ENCODE results near the gene ZNF385C.

The ZNF385C gene

DNA sequence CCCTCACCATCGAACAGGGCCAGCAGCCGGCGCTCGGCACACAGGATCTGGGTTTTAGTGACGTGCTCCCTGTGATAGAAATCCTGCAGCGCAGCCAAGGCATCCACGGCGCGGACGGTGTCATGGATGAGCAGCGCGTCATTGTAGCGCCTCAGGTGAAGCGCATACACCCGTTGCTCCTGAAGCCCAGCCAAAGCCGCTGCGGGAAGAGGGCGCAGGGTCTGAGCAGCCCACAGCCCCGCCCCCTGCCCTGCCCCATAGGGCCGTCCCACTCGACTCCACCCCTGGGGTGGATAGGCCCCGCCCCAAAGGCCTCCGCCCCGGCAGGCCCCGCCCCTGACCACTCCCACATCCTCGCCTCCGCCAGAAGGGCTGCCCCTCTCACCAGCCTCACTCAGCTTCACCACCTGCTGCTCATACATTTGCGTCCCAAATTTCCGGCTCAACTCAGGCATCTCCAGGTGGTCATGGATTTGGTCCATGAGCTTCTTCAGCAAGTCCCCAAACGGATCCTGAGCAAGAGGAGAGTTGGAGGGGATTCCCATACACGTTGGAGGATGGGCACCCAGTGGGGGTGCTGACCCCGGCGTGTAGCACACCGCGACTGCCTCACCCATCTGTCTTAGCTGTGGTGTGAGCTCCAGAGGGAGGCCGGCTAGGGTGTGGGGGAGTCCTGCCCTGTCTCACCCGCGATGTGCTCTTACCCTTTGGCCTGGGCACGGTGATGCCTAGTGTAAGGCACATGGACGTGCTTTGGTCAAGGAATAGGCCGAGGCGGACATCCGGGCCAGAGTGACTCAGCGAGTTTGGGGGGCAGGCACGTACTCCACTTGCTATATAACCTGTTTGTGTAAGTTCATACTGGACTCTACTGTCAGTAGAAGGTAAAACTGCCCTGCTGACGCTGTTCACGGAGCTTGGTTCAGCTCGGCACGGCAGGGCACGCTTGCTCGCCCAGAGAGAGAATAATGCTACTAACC is 9.6 kb upstream of the ZNF385C start:
- no peak overlapping the region for H3K9ac ChIP-seq (ENCODE audit: low read depth, low read length)
- H3K9me3 ChIP-seq (ENCODE audit: insufficient read depth, low read length, severe bottlenecking), result no peaks in the 10 kb centered on the region
- peaks cover 6% of the 10 kb centered on the region; the same call in 1 of the 2 replicates for H3K79me2 ChIP-seq (ENCODE audit: insufficient read depth, low read length)
- no peaks in the 10 kb centered on the region for H3K27me3 ChIP-seq (ENCODE audit: insufficient read depth, low read length, poor library complexity)
- H3K27ac ChIP-seq (ENCODE audit: low read length), result no peak overlapping the region
- H3K4me3 ChIP-seq (ENCODE audit: low read depth in 1 of 2, low read length in 2 of 2), result no peak overlapping the region
- H3K4me2 ChIP-seq (ENCODE audit: insufficient read depth, low read length), result peak overlapping the region; percentile 58
- DNase-seq, result peak; percentile 89
- peak; percentile 70 for ATAC-seq (ENCODE audit: insufficient read depth, low read depth)
- H3K4me1 ChIP-seq (ENCODE audit: insufficient read depth, low read length), result peaks cover 28% of the 10 kb centered on the region
- no peaks in the 10 kb centered on the region for H4K20me1 ChIP-seq (ENCODE audit: insufficient read depth, low read length)
- TF ChIP-seq, protein P1, sequence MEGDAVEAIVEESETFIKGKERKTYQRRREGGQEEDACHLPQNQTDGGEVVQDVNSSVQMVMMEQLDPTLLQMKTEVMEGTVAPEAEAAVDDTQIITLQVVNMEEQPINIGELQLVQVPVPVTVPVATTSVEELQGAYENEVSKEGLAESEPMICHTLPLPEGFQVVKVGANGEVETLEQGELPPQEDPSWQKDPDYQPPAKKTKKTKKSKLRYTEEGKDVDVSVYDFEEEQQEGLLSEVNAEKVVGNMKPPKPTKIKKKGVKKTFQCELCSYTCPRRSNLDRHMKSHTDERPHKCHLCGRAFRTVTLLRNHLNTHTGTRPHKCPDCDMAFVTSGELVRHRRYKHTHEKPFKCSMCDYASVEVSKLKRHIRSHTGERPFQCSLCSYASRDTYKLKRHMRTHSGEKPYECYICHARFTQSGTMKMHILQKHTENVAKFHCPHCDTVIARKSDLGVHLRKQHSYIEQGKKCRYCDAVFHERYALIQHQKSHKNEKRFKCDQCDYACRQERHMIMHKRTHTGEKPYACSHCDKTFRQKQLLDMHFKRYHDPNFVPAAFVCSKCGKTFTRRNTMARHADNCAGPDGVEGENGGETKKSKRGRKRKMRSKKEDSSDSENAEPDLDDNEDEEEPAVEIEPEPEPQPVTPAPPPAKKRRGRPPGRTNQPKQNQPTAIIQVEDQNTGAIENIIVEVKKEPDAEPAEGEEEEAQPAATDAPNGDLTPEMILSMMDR (IDR thresholded peaks at IDR 0.05; ENCODE audit: borderline replicate concordance, extremely low read depth, low read length, poor library complexity, severe bottlenecking), result no peak
- no peak for TF ChIP-seq EZH2 (IDR thresholded peaks at IDR 0.05; ENCODE audit: borderline replicate concordance, low read depth, low read length, severe bottlenecking)
- no peak overlapping the region; the same call in 1 of the 2 replicates for H2AFZ ChIP-seq (ENCODE audit: low read depth, low read length)
- H3K36me3 ChIP-seq (ENCODE audit: insufficient read depth, low read length), result no peaks in the 10 kb centered on the region

DNA sequence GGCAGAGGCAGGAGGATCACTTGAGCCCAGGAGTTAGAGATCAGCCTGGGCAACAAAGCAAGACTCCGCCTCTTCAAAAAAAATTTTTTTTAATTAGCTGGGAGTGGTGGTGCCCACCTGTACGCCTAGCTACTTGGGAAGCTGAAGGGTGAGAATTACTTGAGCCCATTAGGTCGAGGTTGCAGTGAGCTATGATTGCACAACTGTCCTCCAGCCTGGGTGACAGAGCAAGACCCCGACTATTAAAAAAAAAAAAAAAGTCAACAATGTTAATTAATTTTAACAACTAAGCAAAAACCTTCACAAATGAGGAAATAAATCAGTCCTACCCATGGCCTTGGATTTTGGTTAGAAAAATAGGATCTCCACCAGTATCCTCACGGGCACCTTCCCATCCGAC is 8.9 kb upstream of the ZNF385C start:
- Histone ChIP-seq H3K9me3 (ENCODE audit: insufficient read depth, low read length, severe bottlenecking) (no peaks in the 10 kb centered on the region), H4K20me1 (ENCODE audit: insufficient read depth, low read length) (no peaks in the 10 kb centered on the region), H2AFZ (ENCODE audit: low read depth, low read length) (no peak overlapping the region), H3K27me3 (ENCODE audit: insufficient read depth, low read length, poor library complexity) (no peaks in the 10 kb centered on the region), H3K9ac (ENCODE audit: low read depth, low read length) (no peak overlapping the region), H3K4me2 (ENCODE audit: insufficient read depth, low read length) (peak overlapping the region; percentile 58; the same call in 1 of the 2 replicates), H3K27ac (ENCODE audit: low read length) (no peak overlapping the region), H3K4me1 (ENCODE audit: insufficient read depth, low read length) (peaks cover 21% of the 10 kb centered on the region), H3K36me3 (ENCODE audit: insufficient read depth, low read length) (no peaks in the 10 kb centered on the region), H3K4me3 (ENCODE audit: low read depth in 1 of 2, low read length in 2 of 2) (no peak overlapping the region), H3K79me2 (ENCODE audit: insufficient read depth, low read length) (peaks cover 5% of the 10 kb centered on the region; the same call in 1 of the 2 replicates)
- no peak for ATAC-seq (ENCODE audit: insufficient read depth, low read depth)
- DNase-seq, result no peak
- TF ChIP-seq, protein P1 (IDR thresholded peaks at IDR 0.05; ENCODE audit: borderline replicate concordance, extremely low read depth, low read length, poor library complexity, severe bottlenecking), result no peak
- TF ChIP-seq EZH2 (IDR thresholded peaks at IDR 0.05; ENCODE audit: borderline replicate concordance, low read depth, low read length, severe bottlenecking), result no peak

DNA sequence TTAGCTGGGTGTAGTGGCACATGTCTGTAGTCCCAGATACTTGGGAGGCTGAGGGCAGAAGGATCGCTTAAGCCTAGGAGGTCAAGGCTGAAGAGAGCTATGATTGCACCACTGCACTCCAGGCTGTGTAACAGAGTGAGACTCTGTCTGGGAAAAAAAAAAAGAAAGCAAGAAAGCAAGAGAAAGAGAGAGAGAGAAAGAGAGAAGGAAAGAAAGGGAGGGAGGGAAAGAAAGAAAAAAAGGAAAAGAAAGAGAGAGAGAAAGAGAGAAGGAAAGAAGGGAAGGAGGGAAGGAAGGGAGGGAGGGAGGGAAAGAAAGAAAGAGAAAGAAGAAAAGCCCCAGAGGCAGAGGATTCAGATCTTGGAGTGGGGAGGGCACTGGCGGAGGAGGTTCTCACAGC is 7.7 kb upstream of the ZNF385C start:
- Histone ChIP-seq H3K9ac (ENCODE audit: low read depth, low read length) (no peak overlapping the region), H3K4me2 (ENCODE audit: insufficient read depth, low read length) (no peak overlapping the region), H3K4me1 (ENCODE audit: insufficient read depth, low read length) (peaks cover 10% of the 10 kb centered on the region), H4K20me1 (ENCODE audit: insufficient read depth, low read length) (no peaks in the 10 kb centered on the region), H3K27me3 (ENCODE audit: insufficient read depth, low read length, poor library complexity) (no peaks in the 10 kb centered on the region), H3K9me3 (ENCODE audit: insufficient read depth, low read length, severe bottlenecking) (no peaks in the 10 kb centered on the region), H3K27ac (ENCODE audit: low read length) (no peak overlapping the region), H2AFZ (ENCODE audit: low read depth, low read length) (no peak overlapping the region), H3K4me3 (ENCODE audit: low read depth in 1 of 2, low read length in 2 of 2) (no peak overlapping the region), H3K36me3 (ENCODE audit: insufficient read depth, low read length) (no peaks in the 10 kb centered on the region), H3K79me2 (ENCODE audit: insufficient read depth, low read length) (no peaks in the 10 kb centered on the region)
- DNase-seq, result no peak
- ATAC-seq (ENCODE audit: insufficient read depth, low read depth), result no peak
- TF ChIP-seq, protein P1 (IDR thresholded peaks at IDR 0.05; ENCODE audit: borderline replicate concordance, extremely low read depth, low read length, poor library complexity, severe bottlenecking), result no peak
- TF ChIP-seq EZH2 (IDR thresholded peaks at IDR 0.05; ENCODE audit: borderline replicate concordance, low read depth, low read length, severe bottlenecking), result no peak
